MCF 10A (cell line): ENCODE data around the gene AGBL2. TPM values are rescaled to one million over a fixed set of nuclear protein-coding genes. Genes with fewer than 3 reads are reported as not detected.
"Not testable (repeated sequence)": the region's sequence is repeated elsewhere in the genome, so short reads cannot be mapped to it uniquely, and the experiment has no call there.

Source experiments
- BruUV-seq: library from RNA; stranded (reverse); fragments of 400-500 nt; replicated peaks from 2 replicates; lab custom pipeline; 2021; lab: Mats Ljungman, UMichigan
- CTCF ChIA-PET: fragments of 300-600 bp; sonication (Branson Sonifier 250); formaldehyde crosslinking; extraction: SDS; loops from one replicate; lab custom pipeline; 2021; ENCODE audit warnings: antibody characterized with exemption, inconsistent platforms; lab: Yijun Ruan, JAX
- POLR2A ChIA-PET: fragments of 300-600, 350-650 bp; sonication (Branson Sonifier 250); formaldehyde crosslinking; extraction: SDS; loops from one replicate; lab custom pipeline; 2020; ENCODE audit warnings: antibody characterized with exemption, inconsistent platforms; lab: Yijun Ruan, JAX
- DNase-seq: peaks from one replicate; pipeline ENCODE4 v3.0.0-alpha.2; 2018; ENCODE audit not compliant: unreplicated experiment
- H3K27ac Mint-ChIP-seq: one replicate; pipeline ENCODE4 v1.8.0; 2022; ENCODE audit warnings: mild to moderate bottlenecking, low read depth, mixed read lengths; ENCODE audit not compliant: unreplicated experiment
- H3K27me3 Mint-ChIP-seq: one replicate; pipeline ENCODE4 v1.8.0; 2022; ENCODE audit warnings: mixed read lengths; ENCODE audit not compliant: insufficient read depth, unreplicated experiment
- H3K36me3 Mint-ChIP-seq: one replicate; pipeline ENCODE4 v1.8.0; 2022; ENCODE audit warnings: mild to moderate bottlenecking, moderate library complexity, mixed read lengths; ENCODE audit not compliant: insufficient read depth, unreplicated experiment
- H3K4me1 Mint-ChIP-seq: one replicate; pipeline ENCODE4 v1.8.0; 2022; ENCODE audit warnings: mixed read lengths; ENCODE audit not compliant: insufficient read depth, unreplicated experiment
- H3K4me3 Mint-ChIP-seq: one replicate; pipeline ENCODE4 v1.8.0; 2022; ENCODE audit warnings: mild to moderate bottlenecking, moderate library complexity, mixed read lengths; ENCODE audit not compliant: unreplicated experiment
- H3K9me3 Mint-ChIP-seq: one replicate; pipeline ENCODE4 v1.8.0; 2022; ENCODE audit warnings: mixed read lengths; ENCODE audit not compliant: unreplicated experiment
- CTCF ChIP-seq: fragments of 200-600 bp; IDR thresholded peaks from one replicate; pipeline ENCODE4 v1.8.0; 2022; ENCODE audit warnings: antibody characterized with exemption, mild to moderate bottlenecking; ENCODE audit not compliant: unreplicated experiment
- intact Hi-C: fragments of 100-400 bp; cut with micrococcal nuclease; formaldehyde crosslinking; loops from 2 replicates; pipeline ENCODE4 v1.14.1; 2022
- total RNA-seq: library from RNA; stranded (reverse); gene quantifications from 2 replicates; pipeline ENCODE4 v1.2.3, GENCODE V29; 2022

AGBL2 gene
- total RNA-seq, 1 experiment from 2014 or later = 1.2 TPM

DNA sequence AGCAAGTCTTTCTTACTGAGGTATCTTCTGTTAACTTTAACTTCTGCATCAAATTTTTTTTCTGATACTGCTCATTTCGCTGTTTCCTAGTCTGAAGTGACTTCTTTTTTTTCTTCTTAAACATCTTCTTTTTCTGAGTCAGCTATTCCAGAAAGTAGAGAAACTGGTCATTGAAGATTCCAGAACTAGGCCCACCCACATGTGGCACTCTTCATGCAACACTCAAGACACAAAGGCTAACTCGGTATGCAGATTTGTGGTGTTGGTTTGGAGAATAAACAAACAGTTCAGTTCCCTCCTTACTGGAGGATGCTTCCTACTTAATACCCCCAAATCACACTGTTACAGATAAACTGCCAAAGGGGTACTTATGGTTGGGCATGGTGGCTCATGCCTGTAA lies 47.6 kb downstream of the AGBL2 start:
- POLR2A ChIA-PET = no interaction called here
- H3K4me3 Mint-ChIP-seq = no peak overlapping the region
- H3K27ac Mint-ChIP-seq = no peak overlapping the region

DNA sequence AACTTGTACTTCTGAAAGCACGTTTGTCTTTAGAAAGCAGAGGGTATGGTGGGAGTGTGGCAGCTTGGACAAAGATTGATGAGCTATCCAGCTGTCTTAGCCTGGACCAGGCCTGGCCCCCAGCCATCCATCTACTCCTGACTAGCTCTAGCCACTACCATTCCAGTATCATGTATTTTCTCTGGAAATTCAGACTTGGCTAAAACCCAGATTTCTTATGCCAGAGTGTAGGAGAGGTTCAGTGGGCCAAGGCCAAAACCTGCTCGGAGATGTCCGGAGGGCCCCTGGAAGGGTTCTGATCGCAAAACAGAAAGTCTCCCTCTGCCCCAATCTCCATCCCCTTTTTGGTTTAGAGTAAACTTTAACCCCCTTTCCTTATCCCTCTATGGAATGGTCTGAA lies 48.0 kb downstream of the AGBL2 start:
- no peak overlapping the region for H3K4me3 Mint-ChIP-seq
- H3K4me1 Mint-ChIP-seq = peaks cover 5% of the 10 kb centered on the region
- H3K27me3 Mint-ChIP-seq = no peaks in the 10 kb centered on the region
- no peak overlapping the region for H3K27ac Mint-ChIP-seq
- no peak for TF ChIP-seq CTCF
- H3K36me3 Mint-ChIP-seq = no peaks in the 10 kb centered on the region
- POLR2A ChIA-PET = no interaction called here
- intact Hi-C loops = no loop called here
- no peaks in the 10 kb centered on the region for H3K9me3 Mint-ChIP-seq
- DNase-seq = no peak
- CTCF ChIA-PET = no interaction called here
- BruUV-seq = no TSS peak

More for the DNA sequence above, 47.6 kb downstream of the AGBL2 start:
- H3K36me3 Mint-ChIP-seq = no peaks in the 10 kb centered on the region
- H3K4me1 Mint-ChIP-seq = peaks cover 5% of the 10 kb centered on the region
- no peaks in the 10 kb centered on the region for H3K27me3 Mint-ChIP-seq
- no peak for TF ChIP-seq CTCF
- no peaks in the 10 kb centered on the region for H3K9me3 Mint-ChIP-seq
- no TSS peak for BruUV-seq
- intact Hi-C loops = no loop called here
- CTCF ChIA-PET = no interaction called here
- no peak for DNase-seq

DNA sequence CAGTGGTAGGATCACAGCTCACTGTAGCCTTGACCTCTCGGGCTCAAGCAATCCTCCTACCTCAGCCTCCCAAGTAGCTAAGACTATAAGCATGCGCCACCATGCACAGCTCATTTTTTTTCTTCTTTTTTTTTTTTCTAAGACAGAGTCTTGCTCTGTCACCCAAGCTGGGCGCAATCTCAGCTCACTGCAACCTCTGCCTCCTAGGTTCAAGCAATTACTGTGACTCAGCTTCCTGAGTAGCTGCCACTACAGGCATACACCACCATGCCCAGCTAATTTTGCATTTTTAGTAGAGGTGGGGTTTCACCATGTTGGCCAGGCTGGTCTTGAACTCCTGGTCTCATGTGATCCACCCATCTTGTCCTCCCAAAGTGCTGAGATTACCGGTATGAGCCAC lies 50.2 kb downstream of the AGBL2 start:
- H3K27me3 Mint-ChIP-seq, BruUV-seq, H3K4me3 Mint-ChIP-seq, intact Hi-C loops, H3K9me3 Mint-ChIP-seq, H3K4me1 Mint-ChIP-seq, H3K36me3 Mint-ChIP-seq, H3K27ac Mint-ChIP-seq: not testable (repeated sequence)
- ChIA-PET CTCF (interaction anchor here (0.7 kb wide), 1 partner anchor 10 kb away, joined by 3 read pairs; no protein-coding TSS in a partner anchor), POLR2A (interaction anchor here (0.6 kb wide), 1 partner anchor 85 kb away, joined by 3 read pairs; no protein-coding TSS in a partner anchor)
- peak; percentile 60 for DNase-seq

DNA sequence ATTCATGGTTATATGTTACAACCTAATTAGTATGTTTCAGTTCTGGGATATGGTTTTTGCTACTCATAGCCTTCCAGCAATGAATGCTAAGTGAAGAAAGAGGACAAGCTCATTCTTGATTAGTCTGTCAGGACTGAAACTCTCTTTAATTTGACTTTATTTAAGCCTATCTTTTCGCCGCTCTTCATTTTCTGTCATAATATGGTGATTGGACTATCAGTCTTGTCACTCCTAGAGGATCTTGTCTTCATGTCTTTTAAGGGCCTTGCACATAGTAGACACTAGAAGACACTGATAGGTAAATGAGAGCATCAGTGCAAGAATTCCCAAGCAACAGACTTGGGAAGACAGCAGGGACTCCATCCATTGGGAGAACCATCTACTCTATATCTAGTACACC lies 53.9 kb downstream of the AGBL2 start:
- peaks cover 5% of the 10 kb centered on the region for H3K4me1 Mint-ChIP-seq
- H3K27me3 Mint-ChIP-seq = no peaks in the 10 kb centered on the region
- no peak for DNase-seq
- H3K36me3 Mint-ChIP-seq = no peaks in the 10 kb centered on the region
- no peak overlapping the region for H3K27ac Mint-ChIP-seq
- POLR2A ChIA-PET = no interaction called here
- no peaks in the 10 kb centered on the region for H3K9me3 Mint-ChIP-seq
- intact Hi-C loops = no loop called here
- no TSS peak for BruUV-seq
- CTCF ChIA-PET = no interaction called here
- TF ChIP-seq CTCF = no peak
- H3K4me3 Mint-ChIP-seq = no peak overlapping the region

DNA sequence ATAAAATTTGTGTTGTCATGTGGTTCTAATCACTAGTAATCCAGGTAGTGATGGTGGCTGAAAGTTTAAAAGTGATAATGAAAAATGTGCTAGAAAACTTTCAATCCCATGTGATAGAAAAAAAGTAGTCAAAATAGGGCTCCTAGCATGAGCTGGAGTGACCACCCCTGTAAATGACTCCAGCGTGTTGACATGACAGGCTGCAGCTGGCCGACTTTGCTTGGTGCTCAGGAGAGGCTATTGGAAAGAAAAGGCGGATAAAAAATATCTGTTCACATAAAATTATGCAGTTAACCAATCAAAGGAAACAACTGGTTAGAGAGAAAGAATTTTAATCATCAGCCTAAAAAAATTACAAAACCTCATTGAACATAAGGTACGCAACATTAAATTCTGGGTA lies 55.9 kb downstream of the AGBL2 start:
- TF ChIP-seq CTCF = no peak
- Mint-ChIP-seq H3K27me3 (peaks cover 16% of the 10 kb centered on the region), H3K4me1 (peaks cover 5% of the 10 kb centered on the region), H3K9me3 (no peaks in the 10 kb centered on the region), H3K4me3 (no peak overlapping the region), H3K27ac (no peak overlapping the region), H3K36me3 (no peaks in the 10 kb centered on the region)
- ChIA-PET POLR2A (no interaction called here), CTCF (interaction anchor here (0.7 kb wide), 1 partner anchor 122 kb away, joined by 3 read pairs; no protein-coding TSS in a partner anchor)
- intact Hi-C loops = no loop called here
- BruUV-seq = no TSS peak
- DNase-seq = no peak
